Stimulated activated CD8-positive, alpha-beta memory T cell treated with anti-CD3 and anti-CD28 coated beads, Interleukin-7, amount 100 ng/mL, for 1 hour (primary cell): ENCODE measurements around the gene MDM4.
"Not testable (repeated sequence)": the region's sequence is repeated elsewhere in the genome, so short reads cannot be mapped to it uniquely, and the experiment has no call there.

Experiments used
- DNase-seq, 2 donors: peaks; one replicate each; pipeline ENCODE4 v3.0.0-alpha.2; 2020; ENCODE audit warnings: low read depth in 2 of 2

MDM4 gene

GRCh38 chr1:204516180-204516879 lies at the start of gene MDM4:
TSS of gene MDM4 (plus strand) at chr1:204516406. CDS start at chr1:204525519, 9,113 bp downstream.
- DNase-seq, result peak; percentile 79 to 81

GRCh38 chr1:204466416-204467405 lies 49.5 kb upstream of the MDM4 start:
- DNase-seq, result no peak

- no peak for DNase-seq
Measured at GRCh38 chr1:204468206-204468605, 48.0 kb upstream of the MDM4 start.

- DNase-seq, result no peak
Measured at GRCh38 chr1:204468766-204469302, 47.4 kb upstream of the MDM4 start.

- no peak for DNase-seq
Measured at GRCh38 chr1:204469304-204469703, 46.9 kb upstream of the MDM4 start.

GRCh38 chr1:204471687-204472086 lies 44.5 kb upstream of the MDM4 start:
- DNase-seq, result no peak

- DNase-seq, result no peak
Measured at GRCh38 chr1:204472660-204473059, 43.5 kb upstream of the MDM4 start.

GRCh38 chr1:204473400-204473965 lies 42.7 kb upstream of the MDM4 start:
- no peak for DNase-seq

- DNase-seq, result no peak
Measured at GRCh38 chr1:204475656-204476432, 40.4 kb upstream of the MDM4 start.

- DNase-seq, result no peak
Measured at GRCh38 chr1:204476563-204476962, 39.6 kb upstream of the MDM4 start.

GRCh38 chr1:204477036-204477740 lies 39.0 kb upstream of the MDM4 start:
- no peak for DNase-seq

- no peak for DNase-seq
Measured at GRCh38 chr1:204478172-204478899, 37.9 kb upstream of the MDM4 start.

- no peak for DNase-seq
Measured at GRCh38 chr1:204478921-204479320, 37.3 kb upstream of the MDM4 start.

GRCh38 chr1:204479387-204480136 lies 36.6 kb upstream of the MDM4 start:
- DNase-seq, result no peak

GRCh38 chr1:204480515-204480914 lies 35.7 kb upstream of the MDM4 start:
- no peak for DNase-seq

- DNase-seq, result no peak
Measured at GRCh38 chr1:204483791-204484190, 32.4 kb upstream of the MDM4 start.

GRCh38 chr1:204486513-204487255 lies 29.5 kb upstream of the MDM4 start:
- DNase-seq, result not testable (repeated sequence)

- no peak for DNase-seq
Measured at GRCh38 chr1:204487256-204487615, 29.0 kb upstream of the MDM4 start.

GRCh38 chr1:204491655-204492054 lies 24.6 kb upstream of the MDM4 start:
- DNase-seq, result no peak
